Skin of body (tissue), 2 donors: Measurements from ENCODE around the gene PRDM2. TPM values are rescaled to one million over a fixed set of nuclear protein-coding genes. Genes with fewer than 3 reads are reported as not detected.

Source experiments
- DNase-seq: peaks from one replicate; lab custom pipeline; 2025; lab: John Stamatoyannopoulos, UW
- total RNA-seq: library from RNA; depleted of rRNA; stranded (reverse); fragments of >200 nt; gene quantifications from one replicate; pipeline ENCODE4 v1.2.3, GENCODE V29; 2014

The PRDM2 gene
- total RNA-seq, 1 donor from 2014 or later, result 36.9 TPM

DNA sequence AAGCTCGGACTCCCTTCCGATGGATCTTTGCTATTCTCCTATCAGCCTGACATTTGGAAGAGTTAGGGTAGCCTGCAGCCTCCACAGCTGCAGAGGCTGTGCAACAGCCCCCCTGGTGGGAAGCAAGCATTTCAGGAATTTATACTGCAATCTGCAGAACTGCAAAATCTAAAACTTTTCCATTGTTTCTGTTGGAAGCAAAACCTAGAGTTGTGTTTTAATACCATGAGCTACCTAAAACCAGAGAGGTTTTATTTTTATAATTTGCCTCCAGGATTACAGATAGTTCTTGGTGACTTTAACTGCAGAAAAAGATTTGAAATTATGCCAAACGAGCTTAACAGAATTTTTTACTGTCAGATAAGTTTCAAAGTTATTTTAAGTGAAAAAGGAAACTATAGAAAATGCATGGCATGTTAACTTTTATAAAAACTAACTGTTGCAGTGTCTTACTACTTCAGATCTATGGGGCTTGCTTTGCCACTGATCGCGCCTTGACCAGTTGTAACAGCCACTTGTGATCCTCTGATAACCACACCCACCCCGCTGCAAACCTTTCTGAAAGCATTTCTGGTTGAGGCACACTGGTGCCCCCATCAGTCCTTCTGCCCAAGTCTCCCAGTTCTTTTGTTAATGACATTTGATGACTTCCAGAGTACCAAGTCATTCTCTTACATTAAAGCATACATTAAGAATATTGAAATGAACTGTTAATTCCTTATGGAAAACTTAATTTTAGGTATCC lies 64.8 kb downstream of the PRDM2 start:
- DNase-seq, result peak; percentile 61

DNA sequence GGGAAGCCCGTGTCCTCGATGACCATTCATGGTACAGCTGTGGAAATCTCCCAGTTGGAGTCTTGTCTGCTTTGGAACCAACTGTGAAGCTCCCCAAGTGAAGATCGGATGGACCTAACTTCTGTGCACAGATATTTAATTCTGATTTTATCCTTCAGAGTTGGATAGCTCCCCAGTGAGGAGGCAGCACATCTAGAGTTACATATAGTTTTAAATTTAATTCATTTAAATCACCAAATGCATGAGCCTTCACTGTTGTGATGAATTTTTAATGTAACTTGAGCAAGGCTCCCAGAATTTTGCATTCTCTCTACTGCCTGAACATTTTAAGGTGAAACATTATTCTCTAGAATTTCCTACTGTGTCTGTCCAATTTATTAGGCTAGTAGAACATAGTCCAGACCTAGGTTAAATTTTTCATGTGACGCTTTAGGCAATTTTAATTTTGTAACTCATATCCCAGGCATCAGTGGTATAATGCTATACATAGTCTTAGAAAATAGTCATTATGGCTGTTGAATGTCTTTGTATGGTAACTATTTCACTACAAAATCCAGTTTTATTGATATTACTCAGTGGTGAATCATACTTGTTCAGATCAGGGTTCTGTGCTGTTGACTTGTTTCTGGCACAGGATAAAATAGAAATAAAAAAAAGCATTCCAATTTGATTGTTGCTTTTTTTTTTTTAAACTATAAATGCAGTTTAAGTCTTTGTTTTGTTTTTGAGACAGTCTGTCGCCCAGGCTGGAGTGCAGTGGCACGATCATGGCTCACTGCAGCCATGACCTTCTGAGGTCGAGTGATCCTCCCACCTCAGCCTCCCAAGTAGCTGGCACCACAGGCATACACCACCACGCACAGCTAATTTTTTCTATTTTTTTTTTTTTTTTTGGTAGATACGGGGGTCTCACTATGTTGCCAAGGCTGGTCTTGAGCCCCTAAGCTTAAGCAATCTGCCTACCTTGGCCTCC lies 66.9 kb downstream of the PRDM2 start:
- DNase-seq, result no peak

DNA sequence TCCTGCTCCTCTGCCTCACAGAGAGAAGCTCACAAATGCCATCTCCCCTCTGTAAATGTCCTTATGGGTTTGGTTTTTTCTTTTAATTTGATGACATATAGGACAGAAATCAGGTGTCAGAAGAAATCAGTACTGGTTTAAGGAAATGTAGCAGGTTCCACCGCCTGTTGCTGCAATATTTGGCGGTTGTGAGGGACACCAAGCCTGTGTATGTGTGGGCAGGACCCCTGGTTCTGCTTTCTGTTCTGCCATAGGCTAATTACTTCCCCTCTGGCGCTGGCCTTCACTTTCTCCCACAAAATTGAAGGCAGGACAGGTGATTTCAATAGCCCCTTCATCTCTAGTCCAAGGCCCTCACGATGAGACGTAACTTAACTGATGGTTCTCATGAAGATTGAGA lies 69.2 kb downstream of the PRDM2 start:
- DNase-seq, result no peak

DNA sequence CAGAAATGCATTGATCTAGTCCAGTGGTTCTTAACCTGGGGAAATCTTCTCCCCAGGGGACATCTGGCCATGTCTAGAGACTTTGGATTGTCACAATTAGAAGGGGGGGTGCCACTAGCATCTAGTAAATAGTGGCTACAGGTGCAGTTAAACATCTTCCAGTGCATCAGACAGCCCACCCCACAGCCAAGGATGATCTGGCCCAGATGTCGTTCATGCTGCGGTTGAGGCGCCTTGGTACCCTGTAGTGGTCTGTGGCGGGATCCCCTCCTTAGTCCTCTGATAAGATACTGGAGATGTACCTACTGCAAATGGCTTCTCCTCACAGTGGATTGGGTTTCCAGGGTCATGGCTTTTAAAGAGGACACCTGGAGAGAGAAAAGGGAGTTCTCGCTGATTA lies 69.8 kb downstream of the PRDM2 start:
- no peak for DNase-seq

DNA sequence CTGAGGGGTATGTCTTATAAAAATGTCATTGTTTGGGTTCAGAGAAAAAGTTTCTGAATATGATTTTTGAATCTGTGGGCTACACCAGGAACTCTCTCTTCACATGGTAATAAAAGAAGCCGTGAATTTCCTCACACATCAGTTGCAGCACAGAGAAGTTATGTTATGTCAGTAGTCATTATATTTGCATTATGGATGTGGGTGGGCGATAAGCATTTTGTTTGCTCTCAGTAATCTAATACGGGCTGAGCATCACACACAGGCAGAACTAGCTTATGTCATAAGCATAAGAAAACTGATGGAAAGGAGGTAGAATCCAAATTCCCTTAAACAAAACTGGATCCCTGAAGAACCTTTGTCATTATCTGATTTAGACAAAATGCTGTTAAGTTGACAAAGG lies 70.8 kb downstream of the PRDM2 start:
- DNase-seq, result no peak

DNA sequence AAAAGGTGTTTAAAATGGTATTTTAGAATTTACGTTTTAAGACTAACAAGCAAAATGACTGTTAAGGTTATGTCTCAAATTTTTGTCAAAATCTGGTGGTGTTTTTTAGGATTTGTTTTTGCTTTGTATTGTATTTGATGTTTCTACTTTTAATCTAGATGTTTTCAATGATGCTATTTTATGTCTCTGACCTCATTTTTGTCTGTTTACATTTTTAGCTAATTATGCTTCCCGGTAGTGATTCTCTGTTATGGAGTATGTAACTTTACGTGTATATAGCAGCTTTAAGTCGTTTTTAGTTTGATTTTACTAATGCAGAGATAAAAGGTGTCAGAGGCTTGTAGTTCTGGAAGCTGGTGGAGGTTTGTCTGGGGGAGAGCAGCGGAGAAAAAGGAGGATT lies 71.8 kb downstream of the PRDM2 start:
- DNase-seq, result no peak

DNA sequence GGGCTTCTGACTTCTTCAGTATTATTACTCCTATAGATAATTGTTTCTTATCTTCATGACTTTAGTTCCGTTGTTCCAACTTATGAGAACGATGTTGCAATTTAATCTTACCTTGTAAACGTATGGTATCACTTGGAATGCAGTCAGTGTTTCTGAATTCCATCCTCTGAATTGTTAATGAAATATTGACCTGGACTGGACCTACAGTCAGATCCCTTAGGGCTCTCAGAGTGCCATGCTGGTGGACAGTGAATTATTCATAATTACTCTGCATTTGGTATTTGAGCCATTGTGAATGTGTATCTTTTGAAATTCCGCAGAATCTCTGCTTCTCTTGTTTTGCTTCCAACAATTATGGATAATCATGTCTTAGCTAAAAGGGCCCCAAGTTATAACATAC lies 72.3 kb downstream of the PRDM2 start:
- DNase-seq, result no peak

DNA sequence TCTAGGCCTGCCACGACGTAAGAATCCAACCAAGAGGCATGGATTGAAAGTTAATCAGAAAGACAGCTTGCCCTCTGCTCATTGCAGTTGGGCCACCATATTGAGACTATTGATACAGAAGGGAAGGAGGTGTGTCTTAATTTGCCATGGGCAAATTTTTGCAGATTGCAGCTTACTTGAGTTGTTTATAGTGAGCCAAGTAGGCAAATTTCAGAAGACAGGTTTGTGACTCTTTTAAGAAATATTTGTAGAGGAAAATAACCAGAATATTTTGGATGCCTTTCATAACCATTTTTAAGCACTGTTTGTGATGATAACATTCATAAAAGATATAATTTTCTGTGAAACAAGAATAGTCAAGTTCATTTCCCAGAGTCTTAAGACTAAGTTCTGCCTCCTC lies 74.1 kb downstream of the PRDM2 start:
- DNase-seq, result no peak

DNA sequence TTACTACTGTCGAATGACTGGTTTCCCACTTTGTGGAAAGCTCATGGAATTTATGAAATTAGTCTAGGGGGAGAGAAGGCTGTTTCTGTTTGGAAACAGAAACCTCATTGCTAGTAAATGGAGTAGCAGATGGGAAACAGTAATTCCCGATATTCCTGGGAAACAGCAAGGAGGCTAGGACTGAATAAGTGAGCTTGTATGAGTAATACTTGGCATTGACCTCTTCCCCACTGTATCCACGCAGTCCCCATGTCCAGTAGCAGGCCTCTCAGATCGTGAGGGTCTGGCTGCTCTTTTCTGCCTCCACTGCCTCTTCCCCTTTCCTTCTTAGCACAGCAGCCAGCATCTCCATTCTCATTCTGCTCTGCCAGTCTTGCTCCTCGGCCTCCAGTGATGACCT lies 75.5 kb downstream of the PRDM2 start:
- DNase-seq, result peak; percentile 32

DNA sequence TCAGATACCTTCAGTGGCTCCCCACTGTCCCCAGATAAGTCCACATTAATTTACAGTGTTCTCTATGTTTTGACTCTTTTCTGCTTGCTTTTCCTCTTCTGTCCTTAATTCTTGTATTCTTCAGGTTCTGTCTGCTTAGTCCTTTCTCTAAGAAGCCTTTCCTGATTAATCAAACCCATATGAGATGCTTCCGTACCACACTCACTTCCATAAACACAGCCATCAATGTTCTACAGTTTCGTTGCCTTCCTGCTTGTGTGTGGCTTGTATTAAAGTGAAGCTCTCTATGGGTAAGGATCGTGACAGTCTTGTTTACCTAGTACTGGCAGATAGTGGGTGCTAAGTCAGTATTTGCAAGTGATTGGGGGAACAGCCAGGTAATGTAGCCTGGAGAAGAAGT lies 75.9 kb downstream of the PRDM2 start:
- DNase-seq, result no peak

DNA sequence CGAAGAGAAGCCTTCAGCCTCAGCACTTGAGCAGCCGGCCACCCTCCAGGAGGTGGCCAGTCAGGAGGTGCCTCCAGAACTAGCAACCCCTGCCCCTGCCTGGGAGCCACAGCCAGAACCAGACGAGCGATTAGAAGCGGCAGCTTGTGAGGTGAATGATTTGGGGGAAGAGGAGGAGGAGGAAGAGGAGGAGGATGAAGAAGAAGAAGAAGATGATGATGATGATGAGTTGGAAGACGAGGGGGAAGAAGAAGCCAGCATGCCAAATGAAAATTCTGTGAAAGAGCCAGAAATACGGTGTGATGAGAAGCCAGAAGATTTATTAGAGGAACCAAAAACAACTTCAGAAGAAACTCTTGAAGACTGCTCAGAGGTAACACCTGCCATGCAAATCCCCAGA lies 78.4 kb downstream of the PRDM2 start:
- no peak for DNase-seq

DNA sequence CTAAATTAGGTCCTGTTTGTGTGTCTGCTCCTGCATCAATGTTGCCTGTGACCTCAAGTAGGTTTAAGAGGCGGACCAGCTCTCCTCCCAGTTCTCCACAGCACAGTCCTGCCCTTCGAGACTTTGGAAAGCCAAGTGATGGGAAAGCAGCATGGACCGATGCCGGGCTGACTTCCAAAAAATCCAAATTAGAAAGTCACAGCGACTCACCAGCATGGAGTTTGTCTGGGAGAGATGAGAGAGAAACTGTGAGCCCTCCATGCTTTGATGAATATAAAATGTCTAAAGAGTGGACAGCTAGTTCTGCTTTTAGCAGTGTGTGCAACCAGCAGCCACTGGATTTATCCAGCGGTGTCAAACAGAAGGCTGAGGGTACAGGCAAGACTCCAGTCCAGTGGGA lies 79.9 kb downstream of the PRDM2 start:
- no peak for DNase-seq

DNA sequence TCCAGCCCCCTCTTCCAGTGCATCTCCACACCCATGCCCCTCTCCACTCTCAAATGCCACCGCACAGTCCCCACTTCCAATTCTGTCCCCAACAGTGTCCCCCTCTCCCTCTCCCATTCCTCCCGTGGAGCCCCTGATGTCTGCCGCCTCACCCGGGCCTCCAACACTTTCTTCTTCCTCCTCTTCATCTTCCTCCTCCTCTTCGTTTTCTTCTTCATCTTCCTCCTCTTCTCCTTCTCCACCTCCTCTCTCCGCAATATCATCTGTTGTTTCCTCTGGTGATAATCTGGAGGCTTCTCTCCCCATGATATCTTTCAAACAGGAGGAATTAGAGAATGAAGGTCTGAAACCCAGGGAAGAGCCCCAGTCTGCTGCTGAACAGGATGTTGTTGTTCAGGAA lies 80.8 kb downstream of the PRDM2 start:
- no peak for DNase-seq

DNA sequence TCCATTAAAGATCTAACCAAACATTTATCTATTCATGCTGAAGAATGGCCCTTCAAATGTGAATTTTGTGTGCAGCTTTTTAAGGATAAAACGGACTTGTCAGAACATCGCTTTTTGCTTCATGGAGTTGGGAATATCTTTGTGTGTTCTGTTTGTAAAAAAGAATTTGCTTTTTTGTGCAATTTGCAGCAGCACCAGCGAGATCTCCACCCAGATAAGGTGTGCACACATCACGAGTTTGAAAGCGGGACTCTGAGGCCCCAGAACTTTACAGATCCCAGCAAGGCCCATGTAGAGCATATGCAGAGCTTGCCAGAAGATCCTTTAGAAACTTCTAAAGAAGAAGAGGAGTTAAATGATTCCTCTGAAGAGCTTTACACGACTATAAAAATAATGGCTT lies 81.2 kb downstream of the PRDM2 start:
- DNase-seq, result no peak

DNA sequence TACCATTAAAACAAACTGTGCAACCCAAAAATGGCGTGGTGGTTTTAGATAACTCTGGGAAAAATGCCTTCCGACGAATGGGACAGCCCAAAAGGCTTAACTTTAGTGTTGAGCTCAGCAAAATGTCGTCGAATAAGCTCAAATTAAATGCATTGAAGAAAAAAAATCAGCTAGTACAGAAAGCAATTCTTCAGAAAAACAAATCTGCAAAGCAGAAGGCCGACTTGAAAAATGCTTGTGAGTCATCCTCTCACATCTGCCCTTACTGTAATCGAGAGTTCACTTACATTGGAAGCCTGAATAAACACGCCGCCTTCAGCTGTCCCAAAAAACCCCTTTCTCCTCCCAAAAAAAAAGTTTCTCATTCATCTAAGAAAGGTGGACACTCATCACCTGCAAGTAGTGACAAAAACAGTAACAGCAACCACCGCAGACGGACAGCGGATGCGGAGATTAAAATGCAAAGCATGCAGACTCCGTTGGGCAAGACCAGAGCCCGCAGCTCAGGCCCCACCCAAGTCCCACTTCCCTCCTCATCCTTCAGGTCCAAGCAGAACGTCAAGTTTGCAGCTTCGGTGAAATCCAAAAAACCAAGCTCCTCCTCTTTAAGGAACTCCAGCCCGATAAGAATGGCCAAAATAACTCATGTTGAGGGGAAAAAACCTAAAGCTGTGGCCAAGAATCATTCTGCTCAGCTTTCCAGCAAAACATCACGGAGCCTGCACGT lies 82.1 kb downstream of the PRDM2 start:
- peak; percentile 91 for DNase-seq

DNA sequence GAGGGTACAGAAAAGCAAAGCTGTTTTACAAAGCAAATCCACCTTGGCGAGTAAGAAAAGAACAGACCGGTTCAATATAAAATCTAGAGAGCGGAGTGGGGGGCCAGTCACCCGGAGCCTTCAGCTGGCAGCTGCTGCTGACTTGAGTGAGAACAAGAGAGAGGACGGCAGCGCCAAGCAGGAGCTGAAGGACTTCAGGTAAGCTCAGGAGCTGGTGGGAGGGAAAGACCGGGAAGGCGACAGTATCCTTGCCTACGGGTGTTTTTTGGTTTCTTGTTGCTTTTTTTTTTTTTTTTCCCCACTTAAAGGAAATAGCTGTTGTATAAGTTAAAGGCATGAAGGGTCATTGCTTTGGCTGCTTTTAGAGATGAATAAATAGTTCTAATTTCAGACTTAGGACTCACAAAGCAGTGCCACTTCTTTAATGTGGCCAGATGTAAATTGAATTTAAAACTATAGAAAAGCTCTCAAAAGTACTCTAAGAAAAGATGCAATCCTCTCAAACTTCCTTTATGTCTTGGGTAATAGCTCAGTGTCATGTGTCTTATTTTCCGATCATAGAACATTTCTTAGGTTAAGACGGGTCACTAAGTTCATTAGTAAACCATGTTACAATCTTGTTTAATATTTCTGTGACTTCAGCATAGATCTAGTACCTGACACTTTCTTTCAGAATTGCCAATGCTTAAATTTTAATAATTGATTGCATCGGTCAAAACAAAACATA lies 82.8 kb downstream of the PRDM2 start:
- DNase-seq, result no peak

DNA sequence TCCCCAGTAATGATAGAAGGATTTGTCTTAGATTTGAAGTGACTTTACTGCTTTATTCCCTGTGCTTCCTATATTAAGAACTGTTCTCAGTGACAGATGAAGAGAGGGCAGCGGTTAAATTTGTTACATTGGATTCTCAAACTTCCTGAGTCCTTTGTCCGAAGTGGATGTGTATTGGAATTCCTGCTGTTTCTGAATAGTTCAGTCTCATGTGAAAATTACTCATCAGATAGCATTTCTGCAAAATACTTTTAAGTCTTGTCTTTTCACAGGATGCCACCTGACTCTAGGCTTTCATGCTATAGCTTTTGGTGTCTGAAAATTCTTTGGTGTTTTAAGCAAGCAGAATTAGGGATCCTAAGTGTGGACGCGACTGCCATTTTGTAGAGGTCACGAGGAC lies 83.6 kb downstream of the PRDM2 start:
- DNase-seq, result no peak

DNA sequence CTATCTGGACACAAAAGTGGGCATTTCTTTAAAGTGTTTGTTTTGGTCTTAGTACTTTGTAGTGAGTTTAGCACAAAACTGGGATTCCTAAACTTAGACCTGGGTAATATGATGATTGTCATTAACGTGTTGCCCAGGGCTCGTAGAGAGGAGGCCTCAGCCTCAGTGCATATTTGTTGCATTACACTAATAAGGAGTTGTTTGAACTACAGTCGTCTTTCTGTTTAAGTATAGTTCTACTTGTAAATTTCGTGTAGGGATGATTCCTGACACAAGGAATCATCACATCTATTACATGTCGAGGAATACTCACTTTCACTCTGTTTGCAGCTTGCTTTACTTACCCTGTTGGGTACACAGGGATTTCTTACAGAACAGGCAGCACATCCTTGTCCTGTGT lies 85.0 kb downstream of the PRDM2 start:
- no peak for DNase-seq

DNA sequence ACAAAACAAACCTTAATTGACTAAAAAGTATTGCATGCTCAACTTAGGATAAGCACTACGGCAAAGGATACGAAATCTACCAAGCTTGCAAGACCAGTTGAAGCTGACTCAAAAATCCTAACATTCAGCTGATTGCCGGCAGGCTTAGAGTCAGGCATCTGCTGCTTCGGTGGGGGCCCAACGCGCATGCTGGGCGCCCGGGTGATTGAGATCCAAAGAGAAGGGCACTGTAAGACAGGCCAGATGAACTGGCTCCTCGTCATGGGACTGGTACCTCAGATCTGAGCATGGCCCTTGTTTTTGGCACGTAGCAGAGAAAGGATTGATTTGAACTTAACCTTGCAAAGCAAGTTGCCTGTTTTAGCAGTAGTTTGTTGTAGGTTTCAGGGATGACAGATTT lies 86.6 kb downstream of the PRDM2 start:
- no peak for DNase-seq

DNA sequence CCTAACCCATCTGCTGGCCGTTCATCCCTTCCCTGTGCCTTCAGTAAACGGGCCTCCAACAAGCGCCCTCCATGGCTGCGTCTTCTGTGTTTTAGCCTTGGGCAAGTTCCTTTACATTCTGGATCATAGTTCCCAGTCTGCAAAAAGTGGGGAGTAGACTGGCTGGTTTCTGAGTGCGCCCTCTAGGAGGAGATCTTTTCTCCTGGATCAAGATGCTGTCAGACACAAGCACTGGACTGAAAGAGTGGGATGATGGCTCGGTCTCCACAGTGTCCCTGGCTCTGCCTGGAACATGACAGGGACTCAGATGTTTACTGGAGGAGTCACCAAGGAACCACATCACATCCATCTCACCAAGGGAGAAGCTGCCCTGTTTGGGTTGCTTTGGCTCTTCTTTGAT lies 88.8 kb downstream of the PRDM2 start:
- DNase-seq, result no peak

DNA sequence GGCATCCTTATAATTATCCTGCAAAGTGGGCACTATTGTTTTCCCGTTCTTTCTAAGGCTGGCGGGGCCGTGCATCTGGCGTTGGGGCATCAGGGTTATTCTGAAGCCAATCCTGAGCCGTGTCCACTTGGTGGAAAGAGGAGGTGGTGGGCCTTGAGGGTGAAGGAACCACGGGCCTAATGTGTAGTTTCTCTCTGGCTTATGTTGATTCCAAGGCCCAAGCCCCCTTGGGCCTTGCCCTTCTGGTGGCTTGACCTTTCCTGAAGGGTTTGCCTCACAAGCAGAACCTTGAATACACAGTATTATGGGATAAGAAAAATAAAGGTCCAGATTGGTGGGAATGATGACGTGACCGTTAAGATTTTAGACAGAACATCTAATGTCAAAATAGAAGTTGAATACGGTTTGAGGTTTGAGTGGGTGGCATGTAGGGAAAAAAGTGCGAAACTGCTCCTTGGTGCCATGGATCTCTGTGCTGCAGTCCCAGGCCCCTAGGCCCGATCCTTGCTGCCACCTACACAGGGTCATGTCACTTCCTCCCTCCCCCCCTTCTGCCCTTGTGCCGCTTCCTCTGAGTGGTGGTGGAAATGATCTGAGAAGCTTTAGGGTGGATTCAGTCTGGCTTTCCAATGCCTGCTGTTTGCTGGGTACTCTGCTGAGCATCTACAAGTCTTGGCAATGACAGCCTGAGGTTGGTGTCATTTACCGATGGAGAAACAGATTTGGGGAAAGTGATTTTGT lies 90.5 kb downstream of the PRDM2 start:
- no peak for DNase-seq
